Stimulated activated CD8-positive, alpha-beta memory T cell treated with anti-CD3 and anti-CD28 coated beads, Interleukin-7, amount 100 ng/mL, for 24 hours (primary cell): ENCODE results near the gene TEKTIP1.
A peak's percentile ranks its signal among the peaks of the same experiment; 100 is the strongest.
"Not testable (repeated sequence)": the region's sequence is repeated elsewhere in the genome, so short reads cannot be mapped to it uniquely, and the experiment has no call there.

Experiments used
- DNase-seq: peaks from one replicate; pipeline ENCODE4 v3.0.0-alpha.2; 2020; ENCODE audit warnings: low read depth

The TEKTIP1 gene

GRCh38 chr19:3557461-3558248 lies 18.7 kb downstream of the TEKTIP1 start, which contains the start of gene MFSD12:
TSS of gene MFSD12 (minus strand) at chr19:3557586. CDS start at chr19:3557403, 183 bp downstream.
- peak; percentile 92 for DNase-seq

GRCh38 chr19:3563709-3564524 lies 24.9 kb downstream of the TEKTIP1 start:
- no peak for DNase-seq

DNA sequence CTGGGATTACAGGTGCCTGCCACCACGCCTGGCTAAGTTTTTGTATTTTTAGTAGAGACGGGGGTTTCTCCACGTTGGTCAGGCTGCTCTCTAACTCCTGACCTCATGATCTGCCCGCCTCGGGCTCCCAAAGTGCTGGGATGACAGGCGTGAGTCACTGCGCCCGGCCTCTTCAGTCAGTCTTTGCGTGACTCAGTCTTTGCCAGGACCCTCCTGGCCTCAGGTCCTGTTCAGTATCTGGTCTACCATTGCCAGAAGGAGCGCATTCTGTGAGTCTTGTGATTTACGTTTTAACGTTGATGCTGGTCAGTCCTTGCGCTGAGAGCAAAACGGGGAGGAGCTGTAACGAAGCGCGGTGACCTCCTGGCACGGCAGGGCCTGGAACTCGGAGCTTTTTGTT lies 26.2 kb downstream of the TEKTIP1 start:
- DNase-seq: no peak

GRCh38 chr19:3570042-3570441 lies 31.1 kb downstream of the TEKTIP1 start:
- not testable (repeated sequence) for DNase-seq

DNA sequence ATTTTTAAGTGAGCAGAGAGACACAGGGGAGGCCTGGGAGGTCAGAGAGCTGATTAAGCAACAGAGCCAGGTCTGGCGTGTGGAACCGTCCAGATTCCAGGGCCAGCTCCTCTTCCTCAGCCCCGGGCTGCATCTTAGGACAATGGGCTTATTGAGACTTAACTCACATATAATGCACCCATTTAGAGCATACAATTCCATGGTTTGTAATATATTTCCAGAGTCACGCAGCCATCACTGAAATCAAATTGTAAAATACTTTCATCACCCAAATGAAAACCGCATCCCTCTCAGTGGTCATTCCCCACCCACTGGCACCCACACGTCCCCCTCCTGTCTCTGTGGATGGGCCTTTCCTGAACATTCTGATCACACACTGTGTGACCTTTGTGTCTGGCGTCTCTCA lies 31.6 kb downstream of the TEKTIP1 start:
- DNase-seq: no peak

- DNase-seq: peak; percentile 98
Observed at GRCh38 chr19:3572132-3572854, 33.3 kb downstream of the TEKTIP1 start.

- DNase-seq: no peak
Observed at GRCh38 chr19:3572855-3573161, 33.8 kb downstream of the TEKTIP1 start, which contains the start of gene HMG20B. TSS of gene HMG20B (plus strand) at chr19:3572944. CDS start at chr19:3573310, 366 bp downstream.

GRCh38 chr19:3573162-3573857 lies 34.3 kb downstream of the TEKTIP1 start:
- no peak for DNase-seq

- DNase-seq: peak; percentile 64
Observed at GRCh38 chr19:3573858-3574637, 35.1 kb downstream of the TEKTIP1 start.

DNA sequence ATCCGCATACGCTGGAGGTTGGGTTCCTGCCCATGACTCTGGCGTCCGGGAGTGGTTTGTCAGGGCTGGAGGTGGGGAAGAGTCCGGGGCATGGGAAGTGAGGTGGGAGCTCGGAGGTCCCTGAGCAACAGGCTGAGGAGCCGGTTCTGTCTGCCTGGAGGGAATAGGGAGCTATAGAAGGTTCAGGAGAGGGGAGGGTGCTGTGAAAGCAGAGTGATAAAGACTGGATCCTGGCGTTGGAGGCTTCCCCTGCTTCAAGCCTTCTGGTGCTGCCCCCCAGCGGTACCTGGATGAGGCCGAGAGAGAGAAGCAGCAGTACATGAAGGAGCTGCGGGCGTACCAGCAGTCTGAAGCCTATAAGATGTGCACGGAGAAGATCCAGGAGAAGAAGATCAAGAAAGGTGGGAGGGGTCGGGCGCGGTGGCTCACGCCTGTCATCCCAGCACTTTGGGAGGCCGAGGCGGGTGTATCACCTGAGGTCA lies 36.3 kb downstream of the TEKTIP1 start:
- DNase-seq: no peak

DNA sequence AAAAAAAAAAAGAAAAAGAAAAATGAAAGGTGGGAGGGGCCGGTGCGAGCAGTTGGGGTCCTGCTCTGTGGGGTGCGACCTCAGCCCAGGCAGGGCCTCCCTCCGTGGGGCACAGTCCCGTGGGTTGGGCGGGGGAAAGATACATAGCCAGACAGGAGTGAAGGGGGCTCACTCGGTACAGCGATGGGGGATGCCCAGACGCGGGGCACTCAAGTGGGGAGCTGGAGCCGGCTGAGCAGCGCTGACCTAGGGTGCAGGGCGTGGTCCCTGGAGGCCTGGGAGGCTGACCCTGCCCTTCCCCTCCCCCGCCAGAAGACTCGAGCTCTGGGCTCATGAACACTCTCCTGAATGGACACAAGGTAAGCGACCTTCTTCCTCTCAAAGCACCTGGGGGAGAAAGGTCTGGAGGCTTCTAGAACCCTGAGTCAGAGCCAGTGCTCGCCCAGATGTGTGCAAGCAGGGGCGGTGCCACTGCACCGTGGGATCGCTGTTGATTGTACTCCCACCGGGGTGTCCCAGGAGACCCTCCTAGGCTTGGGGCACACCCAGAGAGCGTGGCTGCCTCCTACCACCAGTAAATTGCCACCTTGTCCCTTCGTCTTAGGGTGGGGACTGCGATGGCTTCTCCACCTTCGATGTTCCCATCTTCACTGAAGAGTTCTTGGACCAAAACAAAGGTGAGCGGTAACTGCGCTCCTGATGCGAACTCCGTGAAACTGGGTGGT lies 37.1 kb downstream of the TEKTIP1 start:
- no peak for DNase-seq

DNA sequence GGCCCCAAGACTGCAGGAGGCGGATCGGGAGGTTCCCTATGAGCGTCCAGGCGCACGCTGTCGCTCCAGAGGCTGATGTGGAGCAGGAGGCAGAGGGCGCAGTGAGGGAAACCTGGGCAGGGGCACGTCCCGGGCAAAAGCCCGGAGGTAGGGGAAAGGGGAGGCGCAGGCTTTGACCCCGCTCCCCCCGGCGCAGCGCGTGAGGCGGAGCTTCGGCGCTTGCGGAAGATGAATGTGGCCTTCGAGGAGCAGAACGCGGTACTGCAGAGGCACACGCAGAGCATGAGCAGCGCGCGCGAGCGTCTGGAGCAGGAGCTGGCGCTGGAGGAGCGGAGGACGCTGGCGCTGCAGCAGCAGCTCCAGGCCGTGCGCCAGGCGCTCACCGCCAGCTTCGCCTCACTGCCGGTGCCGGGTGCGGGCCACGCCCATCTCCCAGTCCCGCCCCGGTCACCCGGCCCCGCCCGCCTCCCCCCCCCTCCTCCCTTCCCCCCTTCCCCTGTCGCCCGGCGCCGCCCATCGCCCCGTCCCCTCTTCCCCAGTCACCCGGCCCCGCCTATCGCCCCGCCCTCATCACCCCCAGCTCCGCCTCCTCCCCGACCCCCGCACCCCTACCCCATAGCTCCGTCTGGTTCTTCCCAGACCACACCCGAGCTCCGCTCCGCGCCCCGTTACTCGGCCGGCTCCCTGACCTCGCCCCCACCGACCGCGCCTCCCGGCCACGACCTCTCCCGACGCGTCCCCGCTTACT lies 37.9 kb downstream of the TEKTIP1 start:
- no peak for DNase-seq

DNA sequence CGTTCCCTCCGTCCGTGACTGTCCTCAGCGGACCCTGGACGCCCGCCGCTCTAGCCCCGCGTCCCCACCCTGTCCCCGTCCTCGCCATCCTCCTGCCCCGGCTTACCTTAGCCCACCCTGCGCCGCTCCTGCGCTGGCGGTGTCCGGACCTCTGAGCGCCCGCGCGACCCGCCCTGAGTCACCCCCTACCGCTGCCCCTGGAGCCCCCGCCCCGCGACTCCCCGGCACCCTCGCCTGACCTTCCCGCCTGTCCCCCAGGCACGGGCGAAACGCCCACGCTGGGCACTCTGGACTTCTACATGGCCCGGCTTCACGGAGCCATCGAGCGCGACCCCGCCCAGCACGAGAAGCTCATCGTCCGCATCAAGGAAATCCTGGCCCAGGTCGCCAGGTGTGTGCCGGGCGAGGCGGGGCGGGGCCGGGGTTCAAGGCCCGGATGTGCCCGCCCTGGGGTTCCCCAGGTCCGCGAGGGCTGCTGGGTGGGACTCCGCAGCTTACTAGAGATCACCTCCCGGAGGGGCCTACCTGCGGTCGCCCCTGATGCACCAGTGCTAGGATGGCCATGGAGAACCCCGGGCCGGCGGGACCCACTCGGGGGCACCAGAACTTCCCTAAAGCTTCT lies 38.9 kb downstream of the TEKTIP1 start:
- no peak for DNase-seq

DNA sequence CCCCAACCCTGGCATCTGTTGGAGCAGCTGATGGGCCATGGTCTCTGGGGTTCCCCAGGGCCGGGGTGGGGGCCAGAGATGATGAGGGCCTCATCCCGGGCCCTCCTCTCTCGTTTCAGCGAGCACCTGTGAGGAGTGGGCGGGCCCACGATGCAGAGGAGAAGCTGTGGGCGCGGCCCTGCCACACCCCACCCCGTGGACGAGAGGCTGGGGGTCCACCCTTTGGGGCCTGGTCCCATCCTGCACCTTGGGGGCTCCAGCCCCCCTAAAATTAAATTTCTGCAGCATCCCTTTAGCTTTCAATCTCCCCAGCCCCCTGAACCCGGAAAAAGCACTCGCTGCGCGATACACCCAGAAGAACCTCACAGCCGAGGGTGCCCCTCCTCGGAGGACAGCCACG lies 39.4 kb downstream of the TEKTIP1 start:
- no peak for DNase-seq

GRCh38 chr19:3580156-3580934 lies 41.4 kb downstream of the TEKTIP1 start:
- DNase-seq: no peak

- not testable (repeated sequence) for DNase-seq
Observed at GRCh38 chr19:3581792-3582191, 42.8 kb downstream of the TEKTIP1 start.

GRCh38 chr19:3584036-3584802 lies 45.2 kb downstream of the TEKTIP1 start:
- DNase-seq: not testable (repeated sequence)
